ENCODE results near the gene NIPSNAP3A.

- TF ChIP-seq CTCF (IDR thresholded peaks at IDR 0.05) (no peak), POLR2A (IDR thresholded peaks at IDR 0.05) (no peak)
Observed at GRCh38 chr9:104772714-104773510, 25.4 kb downstream of the NIPSNAP3A start.

Measured in stomach (tissue), 4 donors.